Heart left ventricle (tissue), 16 donors: ENCODE measurements around the gene PMF1. TPM values are rescaled to one million over a fixed set of nuclear protein-coding genes. Genes with fewer than 3 reads are reported as not detected.
"Not testable (repeated sequence)": the region's sequence is repeated elsewhere in the genome, so short reads cannot be mapped to it uniquely, and the experiment has no call there.

ENCODE experiments used
- ATAC-seq, 4 donors: fragments of 200-7000 bp; cut with Tn5 transposase; one replicate each; pipeline ENCODE4 v1.9.1; 2020 to 2022; ENCODE audit warnings: moderate library complexity in 4 of 4, mild to moderate bottlenecking in 3 of 4, moderate number of reproducible peaks in 1 of 4
- DNase-seq, 5 donors: peaks; one replicate each; pipeline ENCODE4 v3.0.0-alpha.2; 2020
- H3K27ac ChIP-seq, 12 donors: fragments of 200-600 bp; sonication (generic) in 4 of 12; one replicate each; pipeline versions ENCODE4 v1.5.0 to v1.8.0; 2016 to 2022; ENCODE audit warnings: mild to moderate bottlenecking in 2 of 12
- H3K27me3 ChIP-seq, 9 donors: fragments of 200-600 bp; sonication (generic) in 2 of 9; one replicate each; pipeline versions ENCODE4 v1.5.1 to v1.8.0; 2016 to 2022; ENCODE audit warnings: mild to moderate bottlenecking in 3 of 9
- H3K36me3 ChIP-seq, 9 donors: fragments of 200-600 bp; sonication (generic) in 2 of 9; one replicate each; pipeline versions ENCODE4 v1.5.0 to v1.8.0; 2018 to 2022; ENCODE audit warnings: mild to moderate bottlenecking in 2 of 9
- H3K4me1 ChIP-seq, 12 donors: fragments of 200-600 bp; sonication (generic) in 4 of 12; one replicate each; pipeline versions ENCODE4 v1.5.0 to v1.8.0; 2016 to 2022; ENCODE audit warnings: mild to moderate bottlenecking in 3 of 12
- H3K4me3 ChIP-seq, 12 donors: fragments of 200-600 bp; sonication (generic) in 4 of 12; one replicate each; pipeline versions ENCODE4 v1.5.0 to v1.8.0; 2017 to 2022; ENCODE audit warnings: mild to moderate bottlenecking in 9 of 12, moderate library complexity in 4 of 12
- H3K9me3 ChIP-seq, 12 donors: fragments of 200-600 bp; sonication (generic) in 4 of 12; one replicate each; pipeline versions ENCODE4 v1.5.0 to v1.8.0; 2016 to 2022; ENCODE audit warnings: mild to moderate bottlenecking in 1 of 12
- CTCF ChIP-seq, 12 donors: fragments of 200-600 bp; sonication (generic) in 4 of 12; IDR thresholded peaks; one replicate each; pipeline versions ENCODE4 v1.5.0 to v1.8.0; 2018 to 2022; ENCODE audit warnings: antibody characterized with exemption in 12 of 12, mild to moderate bottlenecking in 5 of 12
- POLR2A ChIP-seq, 2 donors: fragments of 450-650 bp; IDR thresholded peaks; one replicate each; pipeline ENCODE4 v1.6.1; 2017; ENCODE audit warnings: antibody characterized with exemption in 2 of 2, mild to moderate bottlenecking in 2 of 2, moderate library complexity in 2 of 2
- WGBS, 4 donors: extraction: QIAGEN DNeasy Blood & Tissue Kit in 2 of 4; methylation state at CpG; one replicate each; pipeline versions ENCODE4 v1.1.5 to v1.1.7; 2013 to 2018; 5-methylcytosine and 5-hydroxymethylcytosine counted together
- intact Hi-C, 10 donors: fragments of 100-400 bp; cut with DNase I; formaldehyde crosslinking; loops; one replicate each; pipeline versions ENCODE4 v1.11.1 to v1.14.2; 2022
- polyA plus RNA-seq, 2 donors: library from polyadenylated mRNA; stranded (reverse); fragments of 200-250 nt; gene quantifications; one replicate each; pipeline ENCODE4 v1.2.3, GENCODE V29; 2013
- total RNA-seq, 9 donors: library from RNA; depleted of rRNA in 2 of 9; stranded (reverse); fragments of >200 nt in 2 of 9; fragmentation: NEBNext Ultra II Directional in 3 of 9; extraction: Animal tissue kit (Norgen Biotek cat#: 25700) in 3 of 9; gene quantifications; one replicate each; pipeline versions ENCODE4 v1.1.0 to v1.2.4, GENCODE V29; 2016 to 2023
- donor health status: ischemic (EF 13 %, LVEDD 7.1; RV severe dilation, severe dysfunction).
- donor health status: healthy with polysubstance abuse.
- donor health status: DM: no; HTN: yes; CAD: no.
- donor health status: DM: no; HTN: no; CAD: no.
- donor health status: ischemic (EF 25% LVEDD 6.9; RV normal size, moderate dysfunction).
- donor health status: ischemic (EF 25% LVEDD 5.7; RV mildly dilated, moderate dysfunction).
- donor health status: healthy.
- donor health status: DM: yes; HTN: yes; CAD: no.
- donor health status: ischemic (EF 35%, LVEDD 5.7; RV mildly dilated, moderate dysfunction).
- donor health status: nonischemic (EF 11% LVEDD 7.7; RV severe dilation, severe dysfunction).
- donor health status: DM: yes; HTN: yes; CAD: no.
- donor health status: PGD.
- donor health status: ischemic (EF 29% LVEDD 5.4; RV normal size, mild dysfunction).
- donor health status: nonischemic (EF 23%, LVEDD 6.1; RV moderate dilation, normal function).

PMF1 gene
- total and polyA plus RNA-seq, 11 donors, result 57.8 to 122 (median 68.2) TPM

GRCh38 chr1:156212130-156212529 lies 677 bp upstream of the PMF1 start:
- 80 to 85% (median 81%) methylated on average over 9 of the region's 9 CpGs for WGBS, 4 donors
- no peak for DNase-seq
- intact Hi-C loops, result loop anchor here in 4 of 10 donors (2.0 to 5.0 kb wide), 4 partner anchors 17 to 65 kb away; partner anchors contain the start of gene SLC25A44 (in 1 of the 4)
- ATAC-seq, result no peak
- Histone ChIP-seq H3K9me3 (no peaks in the 10 kb centered on the region), H3K4me3 (peak overlapping the region in 10 of 12 donors; percentile 60 to 84 (median 70)), H3K36me3 (peaks cover 0 to 62% (median 49%) of the 10 kb centered on the region in 9 donors), H3K27me3 (no peaks in the 10 kb centered on the region), H3K27ac (peak overlapping the region; percentile 89 to 99 (median 96)), H3K4me1 (peaks cover 0 to 27% (median 16%) of the 10 kb centered on the region in 12 donors)
- TF ChIP-seq CTCF (IDR thresholded peaks at IDR 0.05) (no peak), POLR2A (IDR thresholded peaks at IDR 0.05) (no peak)

- ATAC-seq, result no peak
- intact Hi-C loops, result loop anchor here in 4 of 10 donors (2.0 to 5.0 kb wide), 4 partner anchors 19 to 66 kb away; partner anchors contain the start of gene SLC25A44 (in 1 of the 4)
- H3K27me3 ChIP-seq, result no peaks in the 10 kb centered on the region
- H3K4me3 ChIP-seq, result peak overlapping the region; percentile 45 to 84 (median 68)
- WGBS, 4 donors, result 20 to 28% (median 25%) methylated on average over 11 of the region's 11 CpGs
- no peak for DNase-seq
- H3K9me3 ChIP-seq, result no peaks in the 10 kb centered on the region
- no peak for TF ChIP-seq CTCF (IDR thresholded peaks at IDR 0.05)
- no peak for TF ChIP-seq POLR2A (IDR thresholded peaks at IDR 0.05)
- peaks cover 0 to 38% (median 20%) of the 10 kb centered on the region in 12 donors for H3K4me1 ChIP-seq
- peaks cover 0 to 49% (median 38%) of the 10 kb centered on the region in 9 donors for H3K36me3 ChIP-seq
- peak overlapping the region; percentile 89 to 99 (median 96) for H3K27ac ChIP-seq
Observed at GRCh38 chr1:156213644-156213966, 798 bp downstream of the PMF1 start.

GRCh38 chr1:156214024-156214748 lies 1.4 kb downstream of the PMF1 start:
- intact Hi-C loops, result loop anchor here in 4 of 10 donors (5.0 kb wide), 3 partner anchors 52 to 67 kb away; no protein-coding TSS in a partner anchor
- Histone ChIP-seq H3K36me3 (peaks cover 0 to 43% (median 33%) of the 10 kb centered on the region in 9 donors), H3K27me3 (no peaks in the 10 kb centered on the region), H3K4me1 (peaks cover 0 to 42% (median 20%) of the 10 kb centered on the region in 12 donors), H3K9me3 (no peaks in the 10 kb centered on the region), H3K4me3 (peak overlapping the region in 11 of 12 donors; percentile 60 to 84 (median 69)), H3K27ac (peak overlapping the region in 10 of 12 donors; percentile 90 to 99 (median 96))
- ATAC-seq (no peak), DNase-seq (no peak)
- WGBS, 4 donors, result 86 to 91% (median 87%) methylated on average over 16 of the region's 16 CpGs
- TF ChIP-seq POLR2A (IDR thresholded peaks at IDR 0.05) (no peak), CTCF (IDR thresholded peaks at IDR 0.05) (no peak)

GRCh38 chr1:156216361-156217086 lies 3.7 kb downstream of the PMF1 start:
- H3K9me3 ChIP-seq, H3K4me3 ChIP-seq, intact Hi-C loops, H3K27ac ChIP-seq, DNase-seq, ATAC-seq, H3K27me3 ChIP-seq: not testable (repeated sequence)
- peaks cover 0 to 44% (median 20%) of the 10 kb centered on the region in 12 donors for H3K4me1 ChIP-seq
- peaks cover 0 to 42% (median 25%) of the 10 kb centered on the region in 9 donors for H3K36me3 ChIP-seq
- WGBS, 4 donors, result 94 to 96% (median 95%) methylated on average over 34 to 55 of the region's 55 CpGs
